OCI-M2 (cell line): ENCODE data around the gene AMBRA1.

Source experiments
- DNase-seq: peaks from one replicate; lab custom pipeline; 2025; ENCODE audit not compliant: unreplicated experiment; lab: John Stamatoyannopoulos, UW

The AMBRA1 gene

GRCh38 chr11:46475926-46476545 is 117.8 kb downstream of the AMBRA1 start:
- no peak for DNase-seq

DNA sequence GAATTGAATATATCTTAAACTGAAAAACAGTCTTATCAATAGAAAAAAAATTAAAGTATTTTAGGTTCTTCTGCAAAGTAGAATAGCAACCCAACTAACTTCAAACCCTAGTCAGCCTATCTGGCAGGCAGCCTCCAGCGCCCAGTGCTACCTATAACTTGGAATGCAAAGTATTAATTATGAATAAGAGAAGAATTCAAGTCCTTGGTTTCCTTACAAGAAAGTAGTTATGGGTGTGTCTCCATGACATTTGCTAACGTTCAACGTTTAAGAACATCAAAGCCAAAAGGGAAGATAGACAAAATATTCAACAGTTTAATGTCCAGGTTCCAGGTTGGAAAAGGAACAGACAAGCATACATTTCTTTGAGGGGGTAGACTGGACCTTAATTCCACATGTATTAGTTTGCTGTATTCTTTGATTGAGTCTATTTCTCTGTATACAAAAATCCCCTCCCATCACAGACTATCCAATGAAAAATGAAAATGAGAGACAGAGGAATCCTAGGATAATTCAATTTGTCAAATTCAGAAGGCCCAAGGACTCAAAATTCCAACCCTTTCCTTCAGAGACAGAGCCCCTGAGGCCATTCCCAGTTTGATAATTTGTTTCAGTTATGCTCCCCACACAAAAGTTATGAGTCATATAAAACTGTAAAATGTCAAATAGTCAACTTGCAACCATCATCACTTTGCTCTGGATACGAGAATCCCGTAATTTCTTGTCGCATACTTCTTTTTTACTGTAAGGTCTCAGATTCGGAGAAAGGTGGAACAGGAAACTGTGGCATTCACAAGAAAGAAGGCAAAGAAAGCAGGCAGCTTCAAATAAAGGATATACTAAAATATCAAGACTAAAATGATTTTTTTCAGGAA is 118.5 kb downstream of the AMBRA1 start:
- no peak for DNase-seq

DNA sequence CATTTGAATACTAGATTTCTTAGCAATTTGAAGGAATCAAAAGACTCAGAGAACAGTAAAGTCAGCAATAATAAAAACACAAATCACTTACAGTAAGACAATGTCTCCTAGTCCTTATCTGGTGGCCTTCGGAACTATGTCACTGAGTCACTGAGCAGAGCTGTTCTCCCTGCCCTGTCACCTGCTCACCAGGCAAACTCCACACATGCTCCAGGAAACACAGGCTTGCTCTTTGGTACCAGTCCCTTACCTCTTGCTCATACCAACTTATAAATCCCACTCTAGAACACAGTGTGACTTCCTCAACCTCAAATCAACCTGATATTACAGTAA is 121.2 kb downstream of the AMBRA1 start:
- DNase-seq, result no peak

DNA sequence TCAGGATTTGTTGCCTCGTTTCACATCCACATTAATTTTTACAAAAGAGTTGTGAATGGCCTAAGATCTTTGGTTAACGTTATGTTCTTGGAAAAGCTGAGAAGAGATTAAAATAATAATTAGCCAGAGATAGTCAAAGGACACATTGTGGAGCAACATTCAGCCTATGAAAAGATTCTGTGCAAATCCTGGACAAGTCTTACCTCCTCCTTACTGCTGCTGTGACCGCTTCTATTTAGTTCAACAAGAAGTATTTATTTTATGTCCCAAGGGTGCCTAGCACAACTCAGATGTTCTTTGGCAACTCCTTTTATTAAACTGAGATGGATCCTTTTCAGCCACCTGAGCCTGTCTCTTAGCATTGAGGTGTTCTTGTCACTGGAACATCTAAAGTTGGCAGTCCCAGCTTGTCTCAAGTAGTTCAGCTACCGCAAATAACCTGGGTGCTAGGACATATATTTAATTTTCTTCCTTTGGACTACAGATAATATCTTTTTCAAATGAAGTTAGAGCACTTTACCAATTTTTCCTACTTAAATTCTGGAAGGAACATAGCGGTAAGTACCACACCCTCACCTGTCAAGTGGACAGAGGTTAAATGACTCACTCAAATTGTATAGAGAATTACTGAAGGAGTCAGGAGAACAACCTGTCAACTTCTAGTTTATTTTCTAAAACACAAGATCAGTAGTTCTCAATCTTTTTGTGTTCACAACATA is 121.7 kb downstream of the AMBRA1 start:
- no peak for DNase-seq

DNA sequence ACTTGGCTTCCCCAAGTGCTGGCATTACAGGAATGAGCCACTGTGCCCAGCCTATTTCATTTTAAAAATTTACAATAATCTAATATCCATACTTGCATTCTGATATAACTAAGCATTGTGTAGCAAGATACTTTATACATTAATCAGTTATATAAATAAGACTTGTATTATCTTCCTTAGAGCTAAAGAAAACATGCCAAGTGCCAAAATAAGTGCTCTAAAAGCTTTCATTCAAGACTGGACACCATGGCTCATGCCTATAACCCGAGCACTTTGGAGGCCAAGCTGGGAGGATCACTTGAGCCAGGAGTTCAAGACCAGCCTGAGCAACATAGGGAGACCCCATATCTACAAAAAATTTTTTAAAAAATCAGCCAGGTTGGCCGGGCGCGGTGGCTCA is 123.9 kb downstream of the AMBRA1 start:
- DNase-seq, result no peak

DNA sequence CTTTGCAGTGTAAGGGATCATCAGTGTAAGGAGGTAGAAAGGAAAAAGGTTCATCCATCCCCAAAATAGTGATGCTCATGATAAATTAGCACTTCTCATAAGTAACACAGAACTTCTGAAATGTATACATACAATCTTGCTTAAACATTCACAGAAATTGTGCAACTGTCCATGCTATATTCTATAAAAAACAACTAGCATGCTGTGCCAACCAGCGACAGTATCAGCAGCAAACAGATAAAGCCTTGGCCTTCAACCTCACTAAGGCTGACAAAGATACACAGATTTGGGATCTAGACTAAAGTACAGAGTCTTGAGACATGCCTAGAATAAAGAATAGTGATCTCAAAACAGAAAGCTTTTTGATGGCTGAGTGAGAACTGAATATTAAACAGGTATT is 128.1 kb downstream of the AMBRA1 start:
- DNase-seq, result no peak

GRCh38 chr11:46463701-46464421 is 130.0 kb downstream of the AMBRA1 start:
- no peak for DNase-seq

GRCh38 chr11:46461461-46461927 is 132.3 kb downstream of the AMBRA1 start:
- no peak for DNase-seq

- no peak for DNase-seq
Measured at GRCh38 chr11:46458491-46458890, 135.3 kb downstream of the AMBRA1 start.

DNA sequence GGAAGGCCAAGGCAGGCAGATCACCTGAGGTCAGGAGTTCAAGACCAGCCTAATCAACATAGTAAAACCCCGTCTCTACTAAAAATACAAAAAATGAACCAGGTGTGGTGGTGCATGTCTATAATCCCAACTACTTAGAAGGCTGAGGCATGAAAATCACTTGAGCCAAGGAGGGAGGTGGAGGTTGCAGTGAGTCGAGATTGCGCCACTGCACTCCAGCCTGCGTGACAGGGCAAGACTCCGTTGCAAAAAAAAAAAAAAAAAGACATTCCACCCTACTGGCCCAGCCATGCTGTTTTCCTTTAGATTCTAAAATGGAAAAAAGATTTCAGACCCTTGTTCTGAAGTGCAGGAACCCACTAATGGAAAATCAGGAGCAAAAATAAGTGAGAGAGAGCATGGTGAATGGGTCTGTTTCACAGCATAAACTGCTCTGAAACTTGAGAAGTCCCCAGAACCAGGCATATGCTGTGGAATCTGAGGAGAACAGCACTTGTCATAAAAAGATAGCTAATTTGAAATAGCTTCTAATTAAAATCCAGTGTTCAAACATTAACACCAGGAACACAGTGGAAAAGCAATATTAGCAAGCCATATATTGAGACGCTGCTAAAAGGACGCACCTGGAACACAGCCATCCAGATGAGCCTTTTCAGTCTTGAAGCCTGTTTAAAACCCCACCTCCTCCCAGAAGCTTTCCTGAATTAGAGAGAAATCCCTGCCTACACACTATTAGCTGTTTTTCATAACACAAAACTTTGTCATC is 136.0 kb downstream of the AMBRA1 start:
- DNase-seq, result no peak

GRCh38 chr11:46457021-46457420 is 136.8 kb downstream of the AMBRA1 start:
- no peak for DNase-seq

DNA sequence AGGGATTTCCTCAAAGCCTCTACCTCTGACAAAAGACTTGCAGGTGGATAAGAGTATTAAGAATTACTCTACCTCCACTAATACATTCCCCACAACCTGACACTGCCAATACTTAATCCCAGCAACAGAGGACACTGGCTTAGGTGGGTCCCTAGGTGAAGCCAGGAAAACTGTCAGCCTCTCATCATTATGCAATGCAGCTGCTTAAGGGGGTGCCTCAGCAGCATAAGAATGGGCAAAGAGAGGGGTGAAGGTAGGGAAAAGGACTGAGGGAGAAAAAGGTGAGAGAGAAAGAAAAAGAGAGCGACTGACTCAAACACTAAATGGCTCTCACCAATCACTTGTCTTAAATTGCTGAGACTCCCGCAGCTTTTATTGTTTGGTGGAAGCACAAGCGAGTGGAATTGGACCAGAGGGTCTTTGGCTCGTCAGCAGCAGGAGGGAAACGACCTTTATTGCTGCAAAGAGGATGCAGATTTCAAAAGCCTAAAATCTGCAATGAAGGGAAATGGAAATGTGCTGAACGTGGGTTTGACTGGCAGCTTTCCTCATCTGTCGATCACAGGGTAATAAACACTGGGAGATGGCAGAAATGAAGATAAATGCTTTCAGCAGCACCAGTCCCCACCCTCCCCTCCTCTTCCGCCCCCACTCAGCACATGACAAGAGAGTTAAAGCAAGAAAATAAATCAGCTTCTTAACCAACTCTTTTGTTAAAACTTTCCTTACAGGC is 137.4 kb downstream of the AMBRA1 start:
- no peak for DNase-seq

GRCh38 chr11:46455834-46456233 is 138.0 kb downstream of the AMBRA1 start:
- DNase-seq, result no peak

DNA sequence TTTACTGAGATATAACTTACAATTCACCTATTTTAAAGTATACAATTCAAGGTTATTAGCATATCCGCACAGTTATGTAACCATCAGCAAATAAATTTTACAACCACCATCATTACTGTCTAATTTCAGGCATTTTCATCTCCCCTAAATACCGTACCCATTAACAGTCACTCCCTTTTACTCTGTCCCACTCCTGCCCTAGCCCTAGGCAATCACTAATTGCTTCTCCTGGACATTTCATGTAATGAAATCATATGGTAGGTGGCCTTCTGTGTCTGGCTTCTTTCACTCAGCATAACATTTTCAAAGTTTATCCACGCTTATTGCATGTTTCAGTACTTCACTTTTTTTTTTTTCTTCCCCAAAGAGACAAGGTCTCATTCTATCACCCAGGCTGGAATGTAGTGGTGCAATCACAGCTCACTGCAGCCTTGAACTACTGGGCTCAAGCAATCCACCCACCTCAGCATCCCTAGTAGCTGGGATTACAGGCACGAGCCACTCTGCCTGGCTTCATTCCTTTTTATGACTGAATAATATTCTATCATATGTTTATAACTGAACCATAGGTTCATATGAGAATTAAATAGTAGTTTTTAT is 140.8 kb downstream of the AMBRA1 start:
- no peak for DNase-seq

DNA sequence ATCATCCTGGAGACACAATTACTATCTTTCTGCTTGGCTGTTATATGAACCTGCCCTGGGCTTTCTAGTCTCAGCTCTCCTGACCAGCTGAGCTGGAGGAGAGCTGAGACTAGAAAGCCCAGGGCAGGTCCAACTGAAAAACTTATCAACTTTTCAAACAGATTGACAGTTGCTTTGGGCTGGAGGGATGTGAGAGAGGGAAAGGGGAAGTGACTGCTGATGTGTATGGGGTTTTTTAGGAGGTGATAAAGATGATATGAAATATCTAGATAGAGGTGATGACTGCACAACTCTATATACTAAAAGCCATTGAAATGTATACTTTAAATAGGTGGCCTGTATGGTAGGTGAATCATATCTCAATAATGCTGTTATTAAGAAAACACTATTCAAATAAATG is 142.1 kb downstream of the AMBRA1 start:
- DNase-seq, result no peak

GRCh38 chr11:46450846-46451477 is 142.9 kb downstream of the AMBRA1 start:
- DNase-seq, result no peak

GRCh38 chr11:46447544-46447943 is 146.3 kb downstream of the AMBRA1 start:
- no peak for DNase-seq

DNA sequence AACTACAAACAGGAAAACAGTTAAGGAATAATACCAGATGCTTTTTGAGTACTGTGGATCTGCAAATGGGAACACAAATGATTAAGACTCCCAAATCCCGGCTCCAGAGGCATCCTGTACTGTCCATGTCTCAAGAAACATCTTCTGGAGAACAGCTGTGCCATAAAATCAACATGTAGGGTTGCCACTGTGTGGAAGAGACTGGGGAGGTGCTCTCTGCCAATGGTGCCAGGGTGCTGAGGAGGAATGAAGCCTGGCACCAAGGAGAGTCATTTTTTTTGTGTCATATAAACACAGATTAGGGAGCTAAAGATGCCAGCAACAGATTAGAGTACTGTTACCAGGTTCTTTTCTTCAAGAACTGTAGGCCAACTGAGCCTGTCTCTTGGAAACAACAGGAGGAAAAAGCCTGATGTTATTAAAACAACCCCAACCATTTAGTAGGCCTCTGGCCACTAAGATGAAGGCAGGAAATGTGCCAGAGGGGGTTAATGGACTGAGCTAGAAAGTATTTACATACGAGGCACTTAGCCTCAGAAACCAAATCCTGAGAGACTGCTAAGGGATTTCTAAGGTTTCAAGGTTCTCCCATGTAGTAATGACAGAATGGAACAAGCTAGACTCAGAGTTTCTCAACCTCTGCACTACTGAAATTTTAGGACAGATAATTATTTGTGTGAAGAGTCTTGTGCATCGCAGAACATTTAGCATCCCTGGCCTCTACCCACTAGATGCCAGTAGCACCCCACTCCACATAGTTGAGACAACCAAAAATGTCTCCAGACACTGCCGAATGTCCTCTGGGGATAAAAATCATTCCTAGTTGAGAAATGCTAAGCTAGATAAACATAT is 147.7 kb downstream of the AMBRA1 start:
- DNase-seq, result no peak
